WTC11 (cell line): ENCODE data around the gene RAB26. TPM values are rescaled to one million over a fixed set of nuclear protein-coding genes. Genes with fewer than 3 reads are reported as not detected.

Source experiments
- ATAC-seq: fragments of 200-7000 bp; cut with Tn5 transposase; 2 replicates; pipeline ENCODE4 v1.10.0; 2021; ENCODE audit warnings: mild to moderate bottlenecking, moderate library complexity
- CTCF ChIA-PET: fragments of 300-600 bp; sonication (Branson Sonifier 250); formaldehyde crosslinking; loops from one replicate; lab custom pipeline; 2021; ENCODE audit warnings: antibody characterized with exemption; lab: Charles Lee
- POLR2A ChIA-PET: fragments of 350-600 bp; sonication (Branson Sonifier 250); formaldehyde crosslinking; loops from one replicate; lab custom pipeline; 2021; ENCODE audit warnings: antibody characterized with exemption; lab: Charles Lee
- DNase-seq: peaks from one replicate; pipeline ENCODE4 v3.0.0; 2021; ENCODE audit warnings: low spot score
- H3K27ac Mint-ChIP-seq: 2 replicates; pipeline ENCODE4 v1.8.0; 2021; ENCODE audit warnings: mixed read lengths
- H3K27me3 Mint-ChIP-seq: 2 replicates; pipeline ENCODE4 v1.8.0; 2021; ENCODE audit warnings: low read depth, mild to moderate bottlenecking, moderate library complexity, mixed read lengths
- H3K36me3 Mint-ChIP-seq: 2 replicates; pipeline ENCODE4 v1.8.0; 2021; ENCODE audit warnings: mixed read lengths
- H3K4me1 Mint-ChIP-seq: 2 replicates; pipeline ENCODE4 v1.8.0; 2022; ENCODE audit warnings: mixed read lengths
- H3K4me3 Mint-ChIP-seq: 2 replicates; pipeline ENCODE4 v1.8.0; 2021; ENCODE audit warnings: mild to moderate bottlenecking, moderate library complexity, mixed read lengths
- H3K9me3 Mint-ChIP-seq: 2 replicates; pipeline ENCODE4 v1.8.0; 2021; ENCODE audit warnings: mixed read lengths
- ATF1 ChIP-seq: sonication (generic); formaldehyde crosslinking; IDR thresholded peaks from 2 replicates; pipeline ENCODE4 v1.8.1; 2023; ENCODE audit warnings: mild to moderate bottlenecking, moderate library complexity, missing genetic modification reagents
- CBFB ChIP-seq: sonication (generic); formaldehyde crosslinking; IDR thresholded peaks from 2 replicates; pipeline ENCODE4 v1.8.1; 2022; ENCODE audit warnings: mild to moderate bottlenecking, low read depth, missing genetic modification reagents
- CREB1 ChIP-seq: sonication (generic); formaldehyde crosslinking; IDR thresholded peaks from 2 replicates; pipeline ENCODE4 v1.8.0; 2023; ENCODE audit warnings: mild to moderate bottlenecking, missing genetic modification reagents
- EMX1 ChIP-seq: fragments of 250-450 bp; sonication (Bioruptor Pico); IDR thresholded peaks from 2 replicates; pipeline ENCODE4 v1.8.0; 2021; ENCODE audit warnings: mild to moderate bottlenecking
- GABPB1 ChIP-seq: sonication (generic); formaldehyde crosslinking; IDR thresholded peaks from 2 replicates; pipeline ENCODE4 v1.8.1; 2023; ENCODE audit warnings: mild to moderate bottlenecking, missing genetic modification reagents
- HMGA2 ChIP-seq: fragments of 250-450 bp; sonication (Bioruptor Pico); IDR thresholded peaks from 2 replicates; pipeline ENCODE4 v1.4.0; 2021; ENCODE audit warnings: mild to moderate bottlenecking, moderate library complexity
- IRF2 ChIP-seq: sonication (generic); formaldehyde crosslinking; IDR thresholded peaks from 2 replicates; pipeline ENCODE4 v1.8.0; 2022; ENCODE audit warnings: low read depth, missing genetic modification reagents, borderline replicate concordance
- NFE2L1 ChIP-seq: sonication (generic); formaldehyde crosslinking; IDR thresholded peaks from 2 replicates; pipeline ENCODE4 v1.8.1; 2023; ENCODE audit warnings: missing genetic modification reagents
- NR2C2 ChIP-seq: sonication (generic); formaldehyde crosslinking; IDR thresholded peaks from 2 replicates; pipeline ENCODE4 v1.8.0; 2022; ENCODE audit warnings: mild to moderate bottlenecking, missing genetic modification reagents
- OVOL2 ChIP-seq: fragments of 250-450 bp; sonication (Bioruptor Pico); IDR thresholded peaks from 2 replicates; pipeline ENCODE4 v1.9.0; 2021; ENCODE audit warnings: mild to moderate bottlenecking, borderline replicate concordance
- PRRX2 ChIP-seq: fragments of 250-450 bp; sonication (Bioruptor Pico); IDR thresholded peaks from 2 replicates; pipeline ENCODE4 v1.8.0; 2021; ENCODE audit warnings: mild to moderate bottlenecking
- SOX15 ChIP-seq: fragments of 250-450 bp; sonication (Bioruptor Pico); IDR thresholded peaks from 2 replicates; pipeline ENCODE4 v1.9.0; 2021; ENCODE audit warnings: mild to moderate bottlenecking
- TEAD4 ChIP-seq: sonication (generic); formaldehyde crosslinking; IDR thresholded peaks from 2 replicates; pipeline ENCODE4 v1.8.0; 2022; ENCODE audit warnings: mild to moderate bottlenecking, missing genetic modification reagents
- TP53 ChIP-seq: sonication (generic); formaldehyde crosslinking; IDR thresholded peaks from 2 replicates; pipeline ENCODE4 v1.8.1; 2023; ENCODE audit warnings: mild to moderate bottlenecking, missing genetic modification reagents
- ZNF121 ChIP-seq: sonication (generic); formaldehyde crosslinking; IDR thresholded peaks from 2 replicates; pipeline ENCODE4 v1.8.0; 2023; ENCODE audit warnings: missing genetic modification reagents
- ZNF416 ChIP-seq: fragments of 250-450 bp; sonication (Bioruptor Pico); IDR thresholded peaks from 2 replicates; pipeline ENCODE4 v1.9.0; 2021; ENCODE audit warnings: mild to moderate bottlenecking, inconsistent platforms
- total RNA-seq: library from RNA; stranded (reverse); gene quantifications from 3 replicates; pipeline ENCODE4 v1.2.3, GENCODE V29; 2021
- TF ChIP-seq, protein P1 (sequence below): sonication (generic); formaldehyde crosslinking; IDR thresholded peaks from 2 replicates; pipeline ENCODE4 v1.8.1; 2023; ENCODE audit warnings: mild to moderate bottlenecking, missing genetic modification reagents
- TF ChIP-seq, protein P2 (sequence below): sonication (generic); formaldehyde crosslinking; IDR thresholded peaks from 2 replicates; pipeline ENCODE4 v1.8.1; 2022; ENCODE audit warnings: low read depth, missing genetic modification reagents, borderline replicate concordance
- TF ChIP-seq, protein P3 (sequence below): fragments of 250-450 bp; sonication (Bioruptor Pico); IDR thresholded peaks from 2 replicates; pipeline ENCODE4 v1.9.0; 2021; ENCODE audit warnings: moderate library complexity, mild to moderate bottlenecking, inconsistent platforms, borderline replicate concordance
- TF ChIP-seq, protein P4 (sequence below): fragments of 250-450 bp; sonication (Bioruptor Pico); IDR thresholded peaks from 2 replicates; pipeline ENCODE4 v2.1.2; 2022; ENCODE audit warnings: mild to moderate bottlenecking, moderate library complexity
- TF ChIP-seq, protein P5 (sequence below): sonication (generic); formaldehyde crosslinking; IDR thresholded peaks from 2 replicates; pipeline ENCODE4 v1.8.0; 2022; ENCODE audit warnings: mild to moderate bottlenecking, missing genetic modification reagents
- TF ChIP-seq, protein P6 (sequence below): fragments of 250-450 bp; sonication (Bioruptor Pico); IDR thresholded peaks from 2 replicates; pipeline ENCODE4 v1.9.0; 2021; ENCODE audit warnings: mild to moderate bottlenecking, borderline replicate concordance
- TF ChIP-seq, protein P7 (sequence below): sonication (generic); formaldehyde crosslinking; IDR thresholded peaks from 2 replicates; pipeline ENCODE4 v1.8.0; 2022; ENCODE audit warnings: mild to moderate bottlenecking, missing genetic modification reagents
- TF ChIP-seq, protein P8 (sequence below): sonication (generic); formaldehyde crosslinking; IDR thresholded peaks from 2 replicates; pipeline ENCODE4 v1.8.1; 2023; ENCODE audit warnings: mild to moderate bottlenecking, missing genetic modification reagents, moderate library complexity
- TF ChIP-seq, protein P9 (sequence below): fragments of 250-450 bp; sonication (Bioruptor Pico); IDR thresholded peaks from 2 replicates; pipeline ENCODE4 v1.8.0; 2021; ENCODE audit warnings: mild to moderate bottlenecking

The RAB26 gene
- total RNA-seq, 1 experiment from 2014 or later = 7.3 TPM

DNA sequence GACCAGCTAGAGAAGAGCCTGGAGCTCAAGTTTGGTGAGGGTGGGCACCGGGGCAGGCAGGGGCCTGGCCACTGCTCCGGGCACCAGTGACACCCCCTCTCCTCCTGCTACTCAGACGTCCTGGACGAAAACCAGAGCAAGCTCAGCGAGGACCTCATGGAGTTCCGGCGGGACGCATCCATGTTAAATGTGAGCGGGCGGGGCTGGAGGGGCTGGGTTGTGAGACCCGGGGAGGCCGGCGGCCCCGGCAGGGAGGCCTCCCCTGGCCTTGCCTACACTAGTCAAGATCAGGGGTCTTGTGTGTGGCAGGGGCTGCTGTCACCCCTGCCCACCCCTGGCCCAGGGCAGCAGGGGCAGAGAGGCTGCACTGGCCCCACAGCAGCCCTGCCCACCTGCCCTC, 24.9 kb downstream of the RAB26 start:
- CTCF ChIA-PET = interaction anchor here (1.0 kb wide), 1 partner anchor 169 kb away, joined by 4 read pairs; no protein-coding TSS in a partner anchor
- no peak for ATAC-seq
- TF ChIP-seq IRF2 (CRISPR knock-in tag) = no peak
- TF ChIP-seq NR2C2 (CRISPR knock-in tag) = no peak
- no peak for TF ChIP-seq TP53 (CRISPR knock-in tag)
- TF ChIP-seq, protein P1, sequence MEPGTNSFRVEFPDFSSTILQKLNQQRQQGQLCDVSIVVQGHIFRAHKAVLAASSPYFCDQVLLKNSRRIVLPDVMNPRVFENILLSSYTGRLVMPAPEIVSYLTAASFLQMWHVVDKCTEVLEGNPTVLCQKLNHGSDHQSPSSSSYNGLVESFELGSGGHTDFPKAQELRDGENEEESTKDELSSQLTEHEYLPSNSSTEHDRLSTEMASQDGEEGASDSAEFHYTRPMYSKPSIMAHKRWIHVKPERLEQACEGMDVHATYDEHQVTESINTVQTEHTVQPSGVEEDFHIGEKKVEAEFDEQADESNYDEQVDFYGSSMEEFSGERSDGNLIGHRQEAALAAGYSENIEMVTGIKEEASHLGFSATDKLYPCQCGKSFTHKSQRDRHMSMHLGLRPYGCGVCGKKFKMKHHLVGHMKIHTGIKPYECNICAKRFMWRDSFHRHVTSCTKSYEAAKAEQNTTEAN = no peak
- TF ChIP-seq, protein P2, sequence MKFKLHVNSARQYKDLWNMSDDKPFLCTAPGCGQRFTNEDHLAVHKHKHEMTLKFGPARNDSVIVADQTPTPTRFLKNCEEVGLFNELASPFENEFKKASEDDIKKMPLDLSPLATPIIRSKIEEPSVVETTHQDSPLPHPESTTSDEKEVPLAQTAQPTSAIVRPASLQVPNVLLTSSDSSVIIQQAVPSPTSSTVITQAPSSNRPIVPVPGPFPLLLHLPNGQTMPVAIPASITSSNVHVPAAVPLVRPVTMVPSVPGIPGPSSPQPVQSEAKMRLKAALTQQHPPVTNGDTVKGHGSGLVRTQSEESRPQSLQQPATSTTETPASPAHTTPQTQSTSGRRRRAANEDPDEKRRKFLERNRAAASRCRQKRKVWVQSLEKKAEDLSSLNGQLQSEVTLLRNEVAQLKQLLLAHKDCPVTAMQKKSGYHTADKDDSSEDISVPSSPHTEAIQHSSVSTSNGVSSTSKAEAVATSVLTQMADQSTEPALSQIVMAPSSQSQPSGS (CRISPR knock-in tag) = no peak
- TF ChIP-seq, protein P3, sequence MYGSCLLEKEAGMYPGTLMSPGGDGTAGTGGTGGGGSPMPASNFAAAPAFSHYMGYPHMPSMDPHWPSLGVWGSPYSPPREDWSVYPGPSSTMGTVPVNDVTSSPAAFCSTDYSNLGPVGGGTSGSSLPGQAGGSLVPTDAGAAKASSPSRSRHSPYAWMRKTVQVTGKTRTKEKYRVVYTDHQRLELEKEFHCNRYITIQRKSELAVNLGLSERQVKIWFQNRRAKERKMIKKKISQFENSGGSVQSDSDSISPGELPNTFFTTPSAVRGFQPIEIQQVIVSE = no peak
- TF ChIP-seq GABPB1 (CRISPR knock-in tag) = no peak
- TF ChIP-seq CREB1 (CRISPR knock-in tag) = no peak
- no peak for TF ChIP-seq ATF1 (CRISPR knock-in tag)
- no peak for TF ChIP-seq SOX15 (CRISPR knock-in tag)
- TF ChIP-seq CBFB (CRISPR knock-in tag) = no peak
- TF ChIP-seq TEAD4 (CRISPR knock-in tag) = no peak
- TF ChIP-seq ZNF121 (CRISPR knock-in tag) = no peak
- TF ChIP-seq, all 79 proteins: peak for 0
- Mint-ChIP-seq H3K27me3 (no peaks in the 10 kb centered on the region), H3K4me3 (no peak overlapping the region), H3K4me1 (no peaks in the 10 kb centered on the region), H3K36me3 (peaks cover 19% of the 10 kb centered on the region), H3K9me3 (no peaks in the 10 kb centered on the region), H3K27ac (0 out of 2 replicates have a peak overlapping the region, but pooled peaks have one; percentile 60)
- POLR2A ChIA-PET = no interaction called here
- DNase-seq = no peak

DNA sequence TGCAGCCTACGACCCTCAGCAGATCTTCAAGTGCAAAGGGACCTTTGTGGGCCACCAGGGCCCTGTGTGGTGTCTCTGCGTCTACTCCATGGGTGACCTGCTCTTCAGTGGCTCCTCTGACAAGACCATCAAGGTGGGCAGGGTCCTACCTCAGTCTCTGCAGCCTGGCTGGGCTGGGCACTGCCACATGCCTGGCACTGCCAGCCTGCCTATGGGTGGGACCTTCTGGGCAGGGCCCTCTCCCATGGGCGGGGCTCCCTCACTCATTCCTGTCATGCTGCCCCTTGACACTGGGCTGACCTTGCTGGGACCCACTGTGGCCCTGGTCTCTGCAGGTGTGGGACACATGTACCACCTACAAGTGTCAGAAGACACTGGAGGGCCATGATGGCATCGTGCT, 25.5 kb downstream of the RAB26 start:
- Mint-ChIP-seq H3K4me1 (no peaks in the 10 kb centered on the region), H3K36me3 (peaks cover 19% of the 10 kb centered on the region), H3K9me3 (no peaks in the 10 kb centered on the region), H3K27me3 (no peaks in the 10 kb centered on the region), H3K27ac (no peak overlapping the region), H3K4me3 (no peak overlapping the region)
- CTCF ChIA-PET = no interaction called here
- no peak for DNase-seq
- POLR2A ChIA-PET = no interaction called here
- ATAC-seq = no peak
- TF ChIP-seq NFE2L1 (no peak), OVOL2 (no peak), HMGA2 (CRISPR knock-in tag) (no peak), ZNF416 (CRISPR knock-in tag) (no peak), PRRX2 (CRISPR knock-in tag) (no peak), EMX1 (CRISPR knock-in tag) (no peak), TP53 (CRISPR knock-in tag) (no peak)
- TF ChIP-seq, protein P4, sequence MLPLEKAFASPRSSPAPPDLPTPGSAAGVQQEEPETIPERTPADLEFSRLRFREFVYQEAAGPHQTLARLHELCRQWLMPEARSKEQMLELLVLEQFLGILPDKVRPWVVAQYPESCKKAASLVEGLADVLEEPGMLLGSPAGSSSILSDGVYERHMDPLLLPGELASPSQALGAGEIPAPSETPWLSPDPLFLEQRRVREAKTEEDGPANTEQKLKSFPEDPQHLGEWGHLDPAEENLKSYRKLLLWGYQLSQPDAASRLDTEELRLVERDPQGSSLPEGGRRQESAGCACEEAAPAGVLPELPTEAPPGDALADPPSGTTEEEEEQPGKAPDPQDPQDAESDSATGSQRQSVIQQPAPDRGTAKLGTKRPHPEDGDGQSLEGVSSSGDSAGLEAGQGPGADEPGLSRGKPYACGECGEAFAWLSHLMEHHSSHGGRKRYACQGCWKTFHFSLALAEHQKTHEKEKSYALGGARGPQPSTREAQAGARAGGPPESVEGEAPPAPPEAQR = no peak
- TF ChIP-seq, protein P5, sequence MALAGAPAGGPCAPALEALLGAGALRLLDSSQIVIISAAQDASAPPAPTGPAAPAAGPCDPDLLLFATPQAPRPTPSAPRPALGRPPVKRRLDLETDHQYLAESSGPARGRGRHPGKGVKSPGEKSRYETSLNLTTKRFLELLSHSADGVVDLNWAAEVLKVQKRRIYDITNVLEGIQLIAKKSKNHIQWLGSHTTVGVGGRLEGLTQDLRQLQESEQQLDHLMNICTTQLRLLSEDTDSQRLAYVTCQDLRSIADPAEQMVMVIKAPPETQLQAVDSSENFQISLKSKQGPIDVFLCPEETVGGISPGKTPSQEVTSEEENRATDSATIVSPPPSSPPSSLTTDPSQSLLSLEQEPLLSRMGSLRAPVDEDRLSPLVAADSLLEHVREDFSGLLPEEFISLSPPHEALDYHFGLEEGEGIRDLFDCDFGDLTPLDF (CRISPR knock-in tag) = no peak
- TF ChIP-seq, protein P6, sequence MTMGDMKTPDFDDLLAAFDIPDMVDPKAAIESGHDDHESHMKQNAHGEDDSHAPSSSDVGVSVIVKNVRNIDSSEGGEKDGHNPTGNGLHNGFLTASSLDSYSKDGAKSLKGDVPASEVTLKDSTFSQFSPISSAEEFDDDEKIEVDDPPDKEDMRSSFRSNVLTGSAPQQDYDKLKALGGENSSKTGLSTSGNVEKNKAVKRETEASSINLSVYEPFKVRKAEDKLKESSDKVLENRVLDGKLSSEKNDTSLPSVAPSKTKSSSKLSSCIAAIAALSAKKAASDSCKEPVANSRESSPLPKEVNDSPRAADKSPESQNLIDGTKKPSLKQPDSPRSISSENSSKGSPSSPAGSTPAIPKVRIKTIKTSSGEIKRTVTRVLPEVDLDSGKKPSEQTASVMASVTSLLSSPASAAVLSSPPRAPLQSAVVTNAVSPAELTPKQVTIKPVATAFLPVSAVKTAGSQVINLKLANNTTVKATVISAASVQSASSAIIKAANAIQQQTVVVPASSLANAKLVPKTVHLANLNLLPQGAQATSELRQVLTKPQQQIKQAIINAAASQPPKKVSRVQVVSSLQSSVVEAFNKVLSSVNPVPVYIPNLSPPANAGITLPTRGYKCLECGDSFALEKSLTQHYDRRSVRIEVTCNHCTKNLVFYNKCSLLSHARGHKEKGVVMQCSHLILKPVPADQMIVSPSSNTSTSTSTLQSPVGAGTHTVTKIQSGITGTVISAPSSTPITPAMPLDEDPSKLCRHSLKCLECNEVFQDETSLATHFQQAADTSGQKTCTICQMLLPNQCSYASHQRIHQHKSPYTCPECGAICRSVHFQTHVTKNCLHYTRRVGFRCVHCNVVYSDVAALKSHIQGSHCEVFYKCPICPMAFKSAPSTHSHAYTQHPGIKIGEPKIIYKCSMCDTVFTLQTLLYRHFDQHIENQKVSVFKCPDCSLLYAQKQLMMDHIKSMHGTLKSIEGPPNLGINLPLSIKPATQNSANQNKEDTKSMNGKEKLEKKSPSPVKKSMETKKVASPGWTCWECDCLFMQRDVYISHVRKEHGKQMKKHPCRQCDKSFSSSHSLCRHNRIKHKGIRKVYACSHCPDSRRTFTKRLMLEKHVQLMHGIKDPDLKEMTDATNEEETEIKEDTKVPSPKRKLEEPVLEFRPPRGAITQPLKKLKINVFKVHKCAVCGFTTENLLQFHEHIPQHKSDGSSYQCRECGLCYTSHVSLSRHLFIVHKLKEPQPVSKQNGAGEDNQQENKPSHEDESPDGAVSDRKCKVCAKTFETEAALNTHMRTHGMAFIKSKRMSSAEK (CRISPR knock-in tag) = no peak
- TF ChIP-seq, protein P7, sequence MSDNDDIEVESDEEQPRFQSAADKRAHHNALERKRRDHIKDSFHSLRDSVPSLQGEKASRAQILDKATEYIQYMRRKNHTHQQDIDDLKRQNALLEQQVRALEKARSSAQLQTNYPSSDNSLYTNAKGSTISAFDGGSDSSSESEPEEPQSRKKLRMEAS (CRISPR knock-in tag) = no peak
- TF ChIP-seq, protein P8, sequence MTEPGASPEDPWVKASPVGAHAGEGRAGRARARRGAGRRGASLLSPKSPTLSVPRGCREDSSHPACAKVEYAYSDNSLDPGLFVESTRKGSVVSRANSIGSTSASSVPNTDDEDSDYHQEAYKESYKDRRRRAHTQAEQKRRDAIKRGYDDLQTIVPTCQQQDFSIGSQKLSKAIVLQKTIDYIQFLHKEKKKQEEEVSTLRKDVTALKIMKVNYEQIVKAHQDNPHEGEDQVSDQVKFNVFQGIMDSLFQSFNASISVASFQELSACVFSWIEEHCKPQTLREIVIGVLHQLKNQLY (CRISPR knock-in tag) = no peak
- TF ChIP-seq, protein P9, sequence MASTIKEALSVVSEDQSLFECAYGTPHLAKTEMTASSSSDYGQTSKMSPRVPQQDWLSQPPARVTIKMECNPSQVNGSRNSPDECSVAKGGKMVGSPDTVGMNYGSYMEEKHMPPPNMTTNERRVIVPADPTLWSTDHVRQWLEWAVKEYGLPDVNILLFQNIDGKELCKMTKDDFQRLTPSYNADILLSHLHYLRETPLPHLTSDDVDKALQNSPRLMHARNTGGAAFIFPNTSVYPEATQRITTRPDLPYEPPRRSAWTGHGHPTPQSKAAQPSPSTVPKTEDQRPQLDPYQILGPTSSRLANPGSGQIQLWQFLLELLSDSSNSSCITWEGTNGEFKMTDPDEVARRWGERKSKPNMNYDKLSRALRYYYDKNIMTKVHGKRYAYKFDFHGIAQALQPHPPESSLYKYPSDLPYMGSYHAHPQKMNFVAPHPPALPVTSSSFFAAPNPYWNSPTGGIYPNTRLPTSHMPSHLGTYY (CRISPR knock-in tag) = no peak
